CD4-positive, alpha-beta T cell treated with Interleukin-4 for 4 hours (primary cell): ENCODE measurements around the gene MYO1C.
"Not testable (repeated sequence)": the region's sequence is repeated elsewhere in the genome, so short reads cannot be mapped to it uniquely, and the experiment has no call there.

Experiments used
- DNase-seq: peaks from one replicate; pipeline ENCODE4 v3.0.0-alpha.2; 2020

Gene MYO1C

GRCh38 chr17:1492249-1493206, at the start of gene MYO1C:
Gene MYO1C (minus strand): TSS chr17:1492686. CDS start chr17:1492487, 199 bp downstream.
- DNase-seq = no peak

GRCh38 chr17:1541367-1541904, 49.0 kb upstream of the MYO1C start:
- DNase-seq = no peak

- no peak for DNase-seq
Measured at GRCh38 chr17:1539811-1540210, 47.3 kb upstream of the MYO1C start.

GRCh38 chr17:1535737-1536136, 43.3 kb upstream of the MYO1C start:
- DNase-seq = no peak

- no peak for DNase-seq
Measured at GRCh38 chr17:1533661-1534325, 41.3 kb upstream of the MYO1C start.

- DNase-seq = peak; percentile 22
Measured at GRCh38 chr17:1532836-1533602, 40.5 kb upstream of the MYO1C start.

GRCh38 chr17:1529863-1530262, 37.4 kb upstream of the MYO1C start:
- no peak for DNase-seq

- peak; percentile 29 for DNase-seq
Measured at GRCh38 chr17:1526876-1527275, 34.4 kb upstream of the MYO1C start.

- no peak for DNase-seq
Measured at GRCh38 chr17:1522626-1523025, 30.1 kb upstream of the MYO1C start.

- no peak for DNase-seq
Measured at GRCh38 chr17:1521086-1521640, 28.7 kb upstream of the MYO1C start.

- no peak for DNase-seq
Measured at GRCh38 chr17:1519678-1520077, 27.2 kb upstream of the MYO1C start.

- no peak for DNase-seq
Measured at GRCh38 chr17:1518410-1518809, 25.9 kb upstream of the MYO1C start.

- peak; percentile 98 for DNase-seq
Measured at GRCh38 chr17:1516388-1517161, 24.1 kb upstream of the MYO1C start, which contains the start of gene INPP5K. Gene INPP5K (minus strand): TSS chr17:1516612. CDS start chr17:1516499, 113 bp downstream.

- DNase-seq = peak; percentile 80
Measured at GRCh38 chr17:1515640-1516387, 23.3 kb upstream of the MYO1C start.

GRCh38 chr17:1512351-1512750, 19.9 kb upstream of the MYO1C start:
- DNase-seq = no peak

GRCh38 chr17:1511756-1512321, 19.4 kb upstream of the MYO1C start:
- no peak for DNase-seq

GRCh38 chr17:1511290-1511689, 18.8 kb upstream of the MYO1C start:
- no peak for DNase-seq

GRCh38 chr17:1509290-1509881, 16.9 kb upstream of the MYO1C start:
- DNase-seq = no peak

GRCh38 chr17:1508709-1509108, 16.2 kb upstream of the MYO1C start:
- DNase-seq = not testable (repeated sequence)

- DNase-seq = no peak
Measured at GRCh38 chr17:1506649-1507267, 14.3 kb upstream of the MYO1C start.
